SK-N-SH (cell line): ENCODE data around the gene PAPOLA. TPM values are rescaled to one million over a fixed set of nuclear protein-coding genes. Genes with fewer than 3 reads are reported as not detected.

ENCODE experiments used
- CTCF ChIA-PET: fragments of 300-600, 350-600 bp; formaldehyde crosslinking; extraction: SDS; loops from one replicate; lab custom pipeline; 2021; lab: Yijun Ruan, JAX
- POLR2A ChIA-PET: fragments of 350-600 bp; sonication (Branson Sonifier 250); formaldehyde crosslinking; extraction: SDS; loops from one replicate; lab custom pipeline; 2020; ENCODE audit warnings: antibody characterized with exemption, inconsistent platforms; lab: Yijun Ruan, JAX
- DNase-seq: peaks from one replicate; pipeline ENCODE4 v3.0.0; 2012
- H2AFZ ChIP-seq: fragments of 200-600 bp; sonication (generic); 2 replicates; pipeline ENCODE4 v1.8.1; 2016; ENCODE audit warnings: antibody characterized with exemption, mild to moderate bottlenecking, low read depth
- H3F3A ChIP-seq: fragments of 200-600 bp; sonication (generic); replicated peaks from 2 replicates; pipeline ENCODE3; 2016; ENCODE audit warnings: antibody characterized with exemption, mild to moderate bottlenecking; ENCODE audit not compliant: insufficient read depth
- H3K27ac ChIP-seq, 2 experiments: fragments of 200-500 bp in 1 of 2; fragments of 200-600 bp in 1 of 2; sonication (Bioruptor generic) in 1 of 2; sonication (generic), shearing (Covaris generic) in 1 of 2; 2 replicates each; pipeline versions ENCODE4 v1.5.1 to v1.6.1; 2014 to 2016; ENCODE audit warnings: low read depth in 2 of 2, inconsistent platforms in 1 of 2, low read length in 1 of 2, mild to moderate bottlenecking in 1 of 2, mixed read lengths in 1 of 2
- H3K27me3 ChIP-seq: fragments of 200-600 bp; sonication (generic), shearing (Covaris generic); 2 replicates; pipeline ENCODE4 v1.6.1; 2016; ENCODE audit warnings: mixed run types; ENCODE audit not compliant: insufficient read depth
- H3K36me3 ChIP-seq, 2 experiments: fragments of 200-500 bp in 1 of 2; fragments of 200-600 bp in 1 of 2; sonication (Bioruptor generic) in 1 of 2; sonication (generic) in 1 of 2; replicated peaks in 1 of 2; 2 replicates each; pipeline versions ENCODE3 to v1.5.1; 2014 to 2016; ENCODE audit warnings: low read length in 1 of 2, mild to moderate bottlenecking in 1 of 2; ENCODE audit not compliant: insufficient read depth in 2 of 2, control insufficient read depth in 1 of 2
- H3K4me1 ChIP-seq, 2 experiments: fragments of 200-500 bp in 1 of 2; fragments of 200-600 bp in 1 of 2; sonication (Bioruptor generic) in 1 of 2; sonication (generic), shearing (Covaris generic) in 1 of 2; 2 replicates each; pipeline versions ENCODE4 v1.5.1 to v1.6.1; 2014 to 2016; ENCODE audit warnings: low read depth in 1 of 2, low read length in 1 of 2, mixed run types in 1 of 2; ENCODE audit not compliant: insufficient read depth in 2 of 2, control insufficient read depth in 1 of 2
- H3K4me2 ChIP-seq: fragments of 200-600 bp; sonication (generic), shearing (Covaris generic); 2 replicates; pipeline ENCODE4 v1.6.1; 2017; ENCODE audit warnings: mixed run types
- H3K4me3 ChIP-seq, 2 experiments: fragments of 200-500 bp in 1 of 2; fragments of 200-600 bp in 1 of 2; sonication (Bioruptor generic) in 1 of 2; sonication (generic), shearing (Covaris generic) in 1 of 2; 2 replicates each; pipeline versions ENCODE4 v1.5.1 to v1.8.1; 2014 to 2016; ENCODE audit warnings: low read depth in 2 of 2, inconsistent platforms in 1 of 2, low read length in 1 of 2, mild to moderate bottlenecking in 1 of 2, mixed read lengths in 1 of 2, moderate library complexity in 1 of 2
- H3K79me2 ChIP-seq: fragments of 200-600 bp; sonication (generic); 2 replicates; pipeline ENCODE4 v1.8.1; 2017; ENCODE audit warnings: mild to moderate bottlenecking; ENCODE audit not compliant: insufficient read depth
- H3K9ac ChIP-seq: fragments of 200-600 bp; sonication (generic); 2 replicates; pipeline ENCODE4 v1.6.1; 2017; ENCODE audit warnings: mixed run types
- H3K9me2 ChIP-seq: fragments of 200-600 bp; sonication (generic); 2 replicates; pipeline ENCODE4 v1.6.1; 2017; ENCODE audit warnings: mixed run types
- H3K9me3 ChIP-seq: fragments of 200-600 bp; sonication (generic); 2 replicates; pipeline ENCODE4 v1.6.1; 2017; ENCODE audit warnings: mixed run types, mild to moderate bottlenecking, moderate library complexity
- H4K20me1 ChIP-seq: fragments of 200-600 bp; sonication (generic); 2 replicates; pipeline ENCODE4 v1.6.1; 2017; ENCODE audit warnings: mild to moderate bottlenecking, mixed run types; ENCODE audit not compliant: insufficient read depth
- CHD2 ChIP-seq: fragments of 150-350 bp; IDR thresholded peaks from 2 replicates; pipeline ENCODE4 v1.6.1; 2018; ENCODE audit warnings: low read length; ENCODE audit not compliant: partially characterized antibody
- EP300 ChIP-seq, 2 experiments: IDR thresholded peaks; 2 replicates each; pipeline versions ENCODE4 v1.4.0 to v1.6.1; 2012; ENCODE audit warnings: borderline replicate concordance in 1 of 2, low read depth in 1 of 2, low read length in 1 of 2
- EZH2phosphoT487 ChIP-seq: fragments of 200-600 bp; sonication (generic); IDR thresholded peaks from 2 replicates; pipeline ENCODE4 v1.6.1; 2017; ENCODE audit warnings: low read depth, mixed run types, mild to moderate bottlenecking, antibody characterized with exemption, moderate library complexity, borderline replicate concordance
- FOSL2 ChIP-seq: IDR thresholded peaks from 2 replicates; pipeline ENCODE4 v1.4.0; 2012; ENCODE audit warnings: low read depth, mild to moderate bottlenecking, moderate library complexity, borderline replicate concordance
- FOXM1 ChIP-seq: IDR thresholded peaks from 2 replicates; pipeline ENCODE4 v1.4.0; 2012; ENCODE audit warnings: low read depth, mild to moderate bottlenecking
- GABPA ChIP-seq: IDR thresholded peaks from 2 replicates; pipeline ENCODE4 v1.4.0; 2012; ENCODE audit warnings: low read depth, mild to moderate bottlenecking
- GATA2 ChIP-seq: sonication (generic); formaldehyde crosslinking; IDR thresholded peaks from 2 replicates; pipeline ENCODE4 v1.5.0; 2020; ENCODE audit warnings: mild to moderate bottlenecking, missing genetic modification reagents
- IRF3 ChIP-seq: fragments of 150-350 bp; IDR thresholded peaks from 2 replicates; pipeline ENCODE4 v1.6.1; 2016; ENCODE audit warnings: mild to moderate bottlenecking, low read depth, low read length
- JUND ChIP-seq: IDR thresholded peaks from 2 replicates; pipeline ENCODE4 v1.4.0; 2012
- MAX ChIP-seq: IDR thresholded peaks from 2 replicates; pipeline ENCODE4 v1.4.0; 2012; ENCODE audit warnings: low read depth
- MEF2A ChIP-seq: IDR thresholded peaks from 2 replicates; pipeline ENCODE4 v1.4.0; 2012; ENCODE audit warnings: low read depth, borderline replicate concordance
- NFIC ChIP-seq: IDR thresholded peaks from 2 replicates; pipeline ENCODE4 v1.4.0; 2012; ENCODE audit warnings: borderline replicate concordance
- POLR2AphosphoS5 ChIP-seq: IDR thresholded peaks from 2 replicates; pipeline ENCODE4 v1.6.1; 2012; ENCODE audit warnings: low read depth, low read length
- RCOR1 ChIP-seq: fragments of 150-350 bp; IDR thresholded peaks from 2 replicates; pipeline ENCODE4 v1.6.1; 2017; ENCODE audit warnings: antibody characterized with exemption, low read length
- SMC3 ChIP-seq: IDR thresholded peaks from 2 replicates; pipeline ENCODE4 v1.6.1; 2012; ENCODE audit warnings: low read depth, low read length, improper control_type of control experiment
- TAF1 ChIP-seq: IDR thresholded peaks from 2 replicates; pipeline ENCODE4 v1.6.1; 2012; ENCODE audit warnings: low read depth, mild to moderate bottlenecking, low read length, moderate library complexity, borderline replicate concordance
- TCF12 ChIP-seq: IDR thresholded peaks from 2 replicates; pipeline ENCODE4 v1.4.0; 2012
- TEAD4 ChIP-seq: IDR thresholded peaks from 2 replicates; pipeline ENCODE4 v1.4.0; 2012; ENCODE audit warnings: mild to moderate bottlenecking, borderline replicate concordance; ENCODE audit not compliant: insufficient read depth
- WGBS: methylation state at CpG from one replicate; pipeline ENCODE4 v1.1.6; 2017; ENCODE audit warnings: low lambda C conversion rate; 5-methylcytosine and 5-hydroxymethylcytosine counted together
- polyA plus RNA-seq, 3 experiments: library from polyadenylated mRNA; depleted of rRNA; stranded (reverse); fragments of >200 nt; gene quantifications; 2 replicates each; pipeline ENCODE4 v1.2.3, GENCODE V29; 2012
- TF ChIP-seq, protein P1 (sequence below): IDR thresholded peaks from 2 replicates; pipeline ENCODE4; 2012
- TF ChIP-seq, protein P2 (sequence below): fragments of 200-600 bp; sonication (generic); IDR thresholded peaks from 2 replicates; pipeline ENCODE4 v1.6.1; 2017; ENCODE audit warnings: antibody characterized with exemption, mild to moderate bottlenecking, moderate library complexity

Gene PAPOLA
- polyA plus RNA-seq, 1 of the 3 experiments (the other 2 are of a cell fraction): 53.7 TPM

DNA sequence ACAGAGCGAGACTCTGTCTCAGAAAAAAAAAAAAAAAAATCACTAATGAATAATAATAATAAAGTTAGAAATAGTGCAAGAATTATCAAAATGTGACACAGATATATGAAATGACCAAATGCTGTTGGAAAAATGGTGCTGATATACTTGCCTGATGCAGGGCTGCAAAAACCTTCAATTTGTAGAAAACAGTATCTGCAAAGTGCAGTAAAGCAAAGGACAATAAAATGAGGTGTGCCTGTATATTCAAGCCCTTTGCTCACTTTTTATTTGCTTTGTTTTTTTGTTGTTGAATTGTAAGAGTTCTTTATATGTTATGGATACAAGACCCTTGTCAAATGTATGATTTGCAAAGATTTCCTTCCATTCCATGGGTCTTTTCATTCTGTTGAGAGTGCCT lies 9.0 kb upstream of the PAPOLA start:
- Histone ChIP-seq H3K27me3 (no peaks in the 10 kb centered on the region; the same call in 1 of the 2 replicates), H3F3A (peaks cover 3% of the 10 kb centered on the region), H2AFZ (no peak overlapping the region), H3K36me3 (no peaks in the 10 kb centered on the region), H3K9me2 (no peaks in the 10 kb centered on the region), H3K9me3 (no peaks in the 10 kb centered on the region), H4K20me1 (no peaks in the 10 kb centered on the region), H3K4me1 (no peaks in the 10 kb centered on the region), H3K4me2 (no peak overlapping the region), H3K4me3 (no peak overlapping the region), H3K9ac (no peak overlapping the region), H3K27ac (no peak overlapping the region)
- no peak for DNase-seq
- WGBS: 100% methylated on average over 1 of the region's 1 CpG
- CTCF ChIA-PET: no interaction called here
- no peak for TF ChIP-seq MEF2A
- TF ChIP-seq, protein P1, sequence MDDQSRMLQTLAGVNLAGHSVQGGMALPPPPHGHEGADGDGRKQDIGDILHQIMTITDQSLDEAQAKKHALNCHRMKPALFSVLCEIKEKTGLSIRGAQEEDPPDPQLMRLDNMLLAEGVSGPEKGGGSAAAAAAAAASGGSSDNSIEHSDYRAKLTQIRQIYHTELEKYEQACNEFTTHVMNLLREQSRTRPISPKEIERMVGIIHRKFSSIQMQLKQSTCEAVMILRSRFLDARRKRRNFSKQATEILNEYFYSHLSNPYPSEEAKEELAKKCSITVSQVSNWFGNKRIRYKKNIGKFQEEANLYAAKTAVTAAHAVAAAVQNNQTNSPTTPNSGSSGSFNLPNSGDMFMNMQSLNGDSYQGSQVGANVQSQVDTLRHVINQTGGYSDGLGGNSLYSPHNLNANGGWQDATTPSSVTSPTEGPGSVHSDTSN: no peak
- TF ChIP-seq, all 33 proteins: peak for 0
- POLR2A ChIA-PET: no interaction called here
- no peaks in the 10 kb centered on the region for H3K79me2 ChIP-seq

GRCh38 chr14:96494331-96494730 lies 7.9 kb upstream of the PAPOLA start:
- Histone ChIP-seq H3K4me2 (no peak overlapping the region), H2AFZ (no peak overlapping the region), H3K79me2 (no peaks in the 10 kb centered on the region), H3F3A (no peaks in the 10 kb centered on the region), H3K9me3 (no peaks in the 10 kb centered on the region), H3K9ac (no peak overlapping the region), H3K9me2 (no peaks in the 10 kb centered on the region), H3K4me3 (no peak overlapping the region), H3K27me3 (no peaks in the 10 kb centered on the region; the same call in 1 of the 2 replicates), H3K4me1 (no peaks in the 10 kb centered on the region), H4K20me1 (no peaks in the 10 kb centered on the region), H3K36me3 (no peaks in the 10 kb centered on the region), H3K27ac (no peak overlapping the region)
- DNase-seq: no peak
- POLR2A ChIA-PET: no interaction called here
- 84% methylated on average over 3 of the region's 3 CpGs for WGBS
- CTCF ChIA-PET: no interaction called here
- TF ChIP-seq, protein P1: no peak
- TF ChIP-seq TEAD4 (no peak), EP300 (IDR thresholded peaks at IDR 0.05; ENCODE audit: borderline replicate concordance in 1 of 2, low read depth in 1 of 2, low read length in 1 of 2) (no peak), TAF1 (no peak), FOXM1 (no peak), NFIC (no peak), EZH2phosphoT487 (no peak), POLR2AphosphoS5 (no peak), JUND (no peak), FOSL2 (no peak), GABPA (no peak), RCOR1 (no peak), SMC3 (no peak), GATA2 (CRISPR knock-in tag) (no peak), CHD2 (no peak), MAX (no peak), IRF3 (no peak), TCF12 (no peak)
- TF ChIP-seq, protein P2, sequence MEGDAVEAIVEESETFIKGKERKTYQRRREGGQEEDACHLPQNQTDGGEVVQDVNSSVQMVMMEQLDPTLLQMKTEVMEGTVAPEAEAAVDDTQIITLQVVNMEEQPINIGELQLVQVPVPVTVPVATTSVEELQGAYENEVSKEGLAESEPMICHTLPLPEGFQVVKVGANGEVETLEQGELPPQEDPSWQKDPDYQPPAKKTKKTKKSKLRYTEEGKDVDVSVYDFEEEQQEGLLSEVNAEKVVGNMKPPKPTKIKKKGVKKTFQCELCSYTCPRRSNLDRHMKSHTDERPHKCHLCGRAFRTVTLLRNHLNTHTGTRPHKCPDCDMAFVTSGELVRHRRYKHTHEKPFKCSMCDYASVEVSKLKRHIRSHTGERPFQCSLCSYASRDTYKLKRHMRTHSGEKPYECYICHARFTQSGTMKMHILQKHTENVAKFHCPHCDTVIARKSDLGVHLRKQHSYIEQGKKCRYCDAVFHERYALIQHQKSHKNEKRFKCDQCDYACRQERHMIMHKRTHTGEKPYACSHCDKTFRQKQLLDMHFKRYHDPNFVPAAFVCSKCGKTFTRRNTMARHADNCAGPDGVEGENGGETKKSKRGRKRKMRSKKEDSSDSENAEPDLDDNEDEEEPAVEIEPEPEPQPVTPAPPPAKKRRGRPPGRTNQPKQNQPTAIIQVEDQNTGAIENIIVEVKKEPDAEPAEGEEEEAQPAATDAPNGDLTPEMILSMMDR: no peak
